Right ventricle myocardium superior (tissue), 1 donor: Measurements from ENCODE around the gene NPTN. TPM values are rescaled to one million over a fixed set of nuclear protein-coding genes. Genes with fewer than 3 reads are reported as not detected.
"Not testable (repeated sequence)": the region's sequence is repeated elsewhere in the genome, so short reads cannot be mapped to it uniquely, and the experiment has no call there.

Experiments
- ATAC-seq: fragments of 200-7000 bp; cut with Tn5 transposase; one replicate; pipeline ENCODE4 v1.9.1; 2020; ENCODE audit warnings: mild to moderate bottlenecking; ENCODE audit not compliant: poor library complexity
- DNase-seq: peaks from one replicate; pipeline ENCODE4 v3.0.0-alpha.2; 2020
- intact Hi-C: fragments of 100-400 bp; cut with DNase I; formaldehyde crosslinking; loops from one replicate; pipeline ENCODE4 v1.11.2; 2022
- total RNA-seq: library from RNA; stranded (reverse); fragmentation: NEBNext Ultra II Directional; extraction: Animal tissue kit (Norgen Biotek cat#: 25700); gene quantifications from one replicate; pipeline ENCODE4 v1.2.1, GENCODE V29; 2021
- donor health status: DM: no; HTN: yes; CAD: no; lungs with severe emphysema.

NPTN gene
- total RNA-seq, 1 donor from 2014 or later, result 188 TPM

DNA sequence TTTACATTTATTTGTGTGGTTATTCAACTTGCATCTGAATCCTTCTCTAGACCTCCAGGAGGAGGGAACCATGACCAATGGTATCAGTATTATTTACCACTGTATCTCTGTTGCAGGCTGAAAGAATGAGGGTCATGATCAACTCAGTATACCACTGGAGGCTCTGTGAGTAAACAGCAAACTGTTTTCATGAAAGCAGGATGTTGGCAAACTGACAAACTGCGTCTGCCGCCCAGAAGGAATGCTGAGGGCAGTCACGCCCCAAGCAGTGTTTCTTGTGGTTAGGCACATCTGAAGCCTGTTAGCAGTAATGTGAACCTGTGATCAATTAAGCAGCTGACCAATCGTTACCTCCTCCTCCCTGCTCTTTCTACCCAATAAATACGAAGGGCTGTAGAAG lies 6.3 kb upstream of the NPTN start:
- intact Hi-C loops, result loop anchor here (10.0 kb wide), 1 partner anchor 335 kb away; no protein-coding TSS in a partner anchor
- ATAC-seq, result not testable (repeated sequence)

DNA sequence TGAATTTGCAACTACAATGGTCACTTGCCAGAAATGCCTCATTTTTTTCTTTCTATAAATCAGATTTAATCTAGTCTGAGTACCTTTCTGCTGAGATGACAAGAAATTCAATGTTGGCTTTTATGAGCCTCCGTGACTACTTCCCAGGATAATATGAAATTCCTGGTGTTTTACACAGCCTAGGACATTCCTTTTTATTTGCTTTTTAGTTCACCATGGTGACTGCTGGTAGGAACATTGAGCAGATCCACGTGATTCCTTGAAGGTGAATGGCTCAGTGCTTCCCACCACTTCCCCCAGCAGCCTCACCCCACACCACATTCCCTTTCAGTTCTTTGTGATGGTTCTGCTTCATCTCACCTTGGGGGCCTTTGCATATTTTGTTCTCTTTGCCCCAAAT lies 4.3 kb upstream of the NPTN start:
- intact Hi-C loops, result loop anchor here (10.0 kb wide), 1 partner anchor 333 kb away; no protein-coding TSS in a partner anchor
- no peak for DNase-seq
- no peak for ATAC-seq

More for the DNA sequence above, 6.3 kb upstream of the NPTN start:
- not testable (repeated sequence) for DNase-seq

DNA sequence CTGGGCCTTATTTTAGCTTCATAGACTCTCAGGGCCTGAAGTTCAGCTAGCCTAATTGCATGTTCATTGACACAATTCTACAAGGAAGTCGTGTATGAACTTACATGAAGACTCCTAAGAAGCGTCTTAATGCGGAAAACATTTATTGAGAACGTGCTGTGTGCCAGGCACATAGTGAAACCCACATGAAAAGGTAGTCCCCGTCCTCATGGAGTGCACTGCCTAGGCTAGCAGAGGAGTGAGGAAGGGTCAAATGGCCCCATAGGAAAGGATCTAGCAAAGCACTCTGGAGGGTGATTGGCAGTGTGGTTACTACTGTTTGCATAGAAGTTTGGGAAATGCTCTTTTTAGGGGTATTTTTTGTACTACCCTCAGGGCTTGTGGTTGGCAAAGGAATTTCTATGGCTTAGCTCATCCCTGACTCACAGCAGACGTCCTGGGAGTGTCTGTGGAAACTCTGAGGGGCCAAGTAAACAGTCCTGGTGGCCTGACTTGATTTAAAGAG lies 854 bp upstream of the NPTN start:
- DNase-seq (no peak), ATAC-seq (no peak)
- intact Hi-C loops, result loop anchor here (2.0 to 10.0 kb wide), 2 partner anchors 71 to 329 kb away; no protein-coding TSS in a partner anchor

DNA sequence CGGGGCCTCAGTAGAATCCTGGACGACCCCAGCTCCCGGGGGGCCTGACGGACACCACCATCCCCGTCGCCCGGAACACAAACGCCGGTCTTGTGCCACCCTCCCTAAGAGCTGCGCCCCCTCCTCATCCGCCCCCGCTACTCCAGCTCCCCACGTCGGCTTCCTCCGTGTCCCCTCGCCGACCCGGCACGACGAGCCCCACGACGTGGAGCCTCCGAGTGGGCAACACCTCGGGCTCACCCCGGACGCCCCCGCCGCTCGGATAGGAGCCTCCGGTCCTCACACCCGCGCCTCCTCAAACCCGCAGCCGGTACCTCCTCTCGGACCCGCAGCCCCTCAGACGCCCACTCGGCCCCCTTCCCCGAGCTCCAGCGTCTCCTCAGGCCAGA lies 525 bp downstream of the NPTN start:
- intact Hi-C loops, result loop anchor here (10.0 kb wide), 1 partner anchor 328 kb away; no protein-coding TSS in a partner anchor
- DNase-seq, result peak; percentile 59
- ATAC-seq, result peak; percentile 1

DNA sequence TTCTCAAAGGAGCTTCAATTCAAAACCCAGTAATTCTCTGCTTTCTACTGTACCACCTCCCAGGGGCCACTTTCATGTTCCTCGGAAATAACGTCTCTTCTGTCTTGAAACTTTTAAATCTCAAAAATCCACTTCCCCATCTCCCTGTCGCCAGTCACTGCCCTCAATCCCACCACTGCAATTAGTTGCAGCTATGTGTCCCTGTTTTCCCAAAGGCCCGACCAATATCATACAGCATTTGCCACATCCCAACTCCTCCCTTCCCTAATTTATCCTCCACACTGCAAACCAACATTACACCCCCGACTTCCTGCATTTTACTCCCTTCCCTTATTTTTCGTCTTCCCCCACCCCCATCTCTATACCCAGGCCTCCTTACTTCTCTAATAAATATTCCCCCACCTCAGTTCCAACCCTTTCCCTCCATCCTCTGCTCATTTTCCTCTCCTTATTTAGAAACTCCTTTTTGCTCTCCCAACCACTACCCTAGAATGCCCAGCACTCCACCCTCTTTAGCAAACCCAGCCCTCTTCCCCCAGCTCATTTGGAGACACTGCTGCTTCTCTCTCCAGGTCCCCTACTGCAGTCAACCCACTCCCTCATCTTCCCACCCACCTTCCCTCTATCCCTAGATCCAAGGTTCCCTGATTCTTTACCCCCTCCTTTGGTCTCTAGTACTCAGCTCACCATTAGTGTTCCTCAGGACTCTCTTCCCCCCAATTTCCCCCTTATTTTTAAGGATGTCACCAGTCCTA lies 1.1 kb downstream of the NPTN start:
- no peak for DNase-seq
- intact Hi-C loops, result loop anchor here (10.0 kb wide), 1 partner anchor 327 kb away; no protein-coding TSS in a partner anchor
- peak; percentile 62 for ATAC-seq

DNA sequence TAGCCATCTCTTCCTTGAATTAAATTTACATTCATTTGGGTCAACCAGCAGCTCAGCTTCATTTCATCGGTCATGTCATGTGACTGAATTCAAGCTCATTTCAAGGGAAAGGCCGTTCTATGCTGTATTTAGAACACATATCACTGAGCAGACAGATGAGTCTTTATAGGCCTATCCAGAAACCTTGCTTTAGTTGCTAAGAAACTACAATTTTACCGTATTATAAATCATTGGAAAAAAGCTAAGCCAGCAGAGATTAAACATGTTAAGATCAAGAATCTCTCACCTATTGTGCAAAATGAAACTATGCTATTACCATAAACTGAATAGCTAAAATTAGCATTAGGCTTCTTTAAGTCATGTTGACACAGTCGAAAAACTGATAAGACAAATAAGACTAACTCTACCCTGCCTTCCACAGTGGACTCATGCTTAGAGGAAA lies 2.2 kb downstream of the NPTN start:
- DNase-seq (no peak), ATAC-seq (no peak)
- intact Hi-C loops, result loop anchor here (10.0 kb wide), 1 partner anchor 326 kb away; no protein-coding TSS in a partner anchor

DNA sequence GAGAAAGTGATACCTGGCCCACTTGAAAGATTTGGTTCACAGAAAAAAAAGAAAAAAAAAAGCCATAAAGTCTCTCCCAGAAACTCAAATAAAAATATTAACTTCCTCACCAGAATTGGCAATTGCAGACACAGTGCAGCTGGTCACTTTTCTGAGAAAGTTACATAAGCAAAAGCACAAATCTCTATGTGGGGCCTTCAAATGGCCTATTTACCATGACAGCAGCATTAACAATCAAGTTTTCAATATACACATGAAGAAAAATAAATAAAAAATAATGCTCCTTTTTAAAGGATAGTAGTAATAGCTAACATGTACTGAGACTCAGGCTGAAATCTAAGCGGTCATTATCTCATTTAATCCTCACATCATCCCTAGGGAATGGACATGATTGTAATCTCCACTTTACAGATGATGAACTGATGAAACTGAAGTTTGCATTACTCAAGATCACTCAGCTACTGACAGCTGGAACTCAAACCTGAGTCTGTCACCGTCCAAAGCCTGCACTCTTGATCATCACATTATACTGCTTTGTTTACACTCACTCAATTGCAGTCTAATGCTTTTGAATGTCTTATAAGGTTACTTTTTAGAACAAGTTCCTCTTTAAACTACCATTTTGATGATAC lies 3.3 kb downstream of the NPTN start:
- ATAC-seq, result no peak
- intact Hi-C loops, result loop anchor here (10.0 kb wide), 1 partner anchor 325 kb away; no protein-coding TSS in a partner anchor
- DNase-seq, result no peak

DNA sequence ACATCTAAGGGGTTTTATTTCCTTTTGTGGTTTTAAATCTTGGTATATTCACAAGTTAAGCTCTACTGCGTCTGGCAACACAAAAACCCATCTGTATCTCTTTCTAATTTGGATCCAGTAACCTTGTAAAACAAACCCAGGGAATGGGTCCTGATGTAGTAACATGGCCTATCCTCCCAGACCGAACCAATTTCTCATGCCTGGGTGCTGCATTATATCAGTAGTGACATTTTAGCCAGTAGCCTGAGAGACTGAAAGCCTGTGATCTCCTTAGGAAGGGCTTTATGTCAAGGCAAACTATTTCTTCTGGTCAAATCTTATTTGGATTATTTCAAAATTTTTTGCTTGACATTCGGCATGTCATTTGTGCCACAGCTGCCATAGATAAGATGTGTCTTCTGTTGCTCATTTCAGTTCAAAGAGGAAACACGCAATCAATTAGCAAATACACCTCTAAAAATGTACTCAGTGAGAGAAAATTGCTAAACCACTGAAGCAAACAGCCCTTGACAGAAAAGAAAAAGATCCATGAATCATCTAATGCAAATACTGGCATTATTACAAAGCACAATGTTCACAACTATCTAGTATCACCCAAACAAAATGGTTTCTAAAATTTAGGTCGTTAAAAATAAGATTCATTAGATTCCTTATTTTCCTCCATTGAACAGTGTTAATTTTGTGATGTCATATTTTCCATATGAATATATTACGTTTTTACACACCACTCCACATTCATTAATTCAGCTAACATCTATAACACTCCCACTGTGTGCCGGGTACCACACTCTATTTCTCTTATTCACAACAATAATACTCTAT lies 4.0 kb downstream of the NPTN start:
- no peak for DNase-seq
- no peak for ATAC-seq
- intact Hi-C loops, result no loop called here

DNA sequence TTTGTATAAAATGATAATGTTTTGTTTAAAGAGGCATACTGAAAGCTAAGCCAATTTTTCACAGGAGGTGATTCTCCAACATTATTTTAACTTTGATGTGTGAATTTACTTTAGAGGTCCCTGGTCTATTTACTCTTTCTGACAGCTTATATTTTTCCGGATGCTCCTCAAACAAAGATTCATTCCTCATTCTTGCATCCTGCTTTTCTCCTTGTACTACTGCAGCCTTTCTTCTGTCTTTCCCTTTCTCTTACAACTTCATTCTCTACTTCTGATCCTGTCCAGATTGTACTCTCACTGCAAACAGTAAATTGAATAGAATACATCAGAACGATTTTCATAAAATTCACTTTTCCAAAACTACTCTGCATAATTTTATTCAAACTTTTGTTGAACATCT lies 5.1 kb downstream of the NPTN start:
- DNase-seq, result no peak
- intact Hi-C loops, result no loop called here
- ATAC-seq, result no peak

DNA sequence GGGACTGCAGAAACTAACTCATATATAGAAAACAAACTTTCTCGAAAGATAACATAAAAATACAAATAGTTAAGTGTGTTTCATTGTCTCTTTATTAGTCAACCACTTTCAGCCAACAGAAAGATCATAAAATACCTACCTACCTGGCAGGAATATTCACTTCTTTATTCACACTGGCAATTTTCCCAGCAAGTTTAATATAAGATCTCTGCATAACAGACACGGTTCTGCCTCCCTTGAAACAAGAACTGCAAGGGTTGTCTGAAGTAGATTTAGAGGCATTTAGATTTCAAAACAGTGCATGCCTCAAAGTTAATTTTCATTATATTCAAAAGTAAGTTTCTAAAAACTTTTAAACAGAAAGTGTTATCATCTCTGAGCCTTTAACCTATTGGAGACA lies 7.1 kb downstream of the NPTN start:
- no peak for ATAC-seq
- intact Hi-C loops, result no loop called here
- no peak for DNase-seq

DNA sequence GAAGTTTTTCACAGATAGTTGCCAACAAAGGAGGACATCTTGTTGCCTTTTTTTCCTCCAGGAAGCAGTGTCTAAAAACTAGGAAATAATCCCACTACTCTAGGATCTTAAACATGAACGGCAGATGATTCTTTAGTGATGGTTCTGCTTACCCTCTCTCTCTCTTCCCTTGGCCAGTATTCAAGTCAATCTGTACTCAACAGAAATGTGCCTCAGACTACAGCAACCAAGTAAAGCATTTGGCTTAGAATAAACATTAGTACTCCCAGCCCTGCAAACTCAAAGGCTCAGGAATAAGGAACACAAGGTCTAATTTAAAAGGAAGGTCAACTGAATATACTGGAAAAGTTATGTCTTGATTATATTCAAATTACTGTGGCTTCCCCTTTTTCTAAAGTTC lies 8.7 kb downstream of the NPTN start:
- DNase-seq (no peak), ATAC-seq (no peak)
- intact Hi-C loops, result no loop called here

DNA sequence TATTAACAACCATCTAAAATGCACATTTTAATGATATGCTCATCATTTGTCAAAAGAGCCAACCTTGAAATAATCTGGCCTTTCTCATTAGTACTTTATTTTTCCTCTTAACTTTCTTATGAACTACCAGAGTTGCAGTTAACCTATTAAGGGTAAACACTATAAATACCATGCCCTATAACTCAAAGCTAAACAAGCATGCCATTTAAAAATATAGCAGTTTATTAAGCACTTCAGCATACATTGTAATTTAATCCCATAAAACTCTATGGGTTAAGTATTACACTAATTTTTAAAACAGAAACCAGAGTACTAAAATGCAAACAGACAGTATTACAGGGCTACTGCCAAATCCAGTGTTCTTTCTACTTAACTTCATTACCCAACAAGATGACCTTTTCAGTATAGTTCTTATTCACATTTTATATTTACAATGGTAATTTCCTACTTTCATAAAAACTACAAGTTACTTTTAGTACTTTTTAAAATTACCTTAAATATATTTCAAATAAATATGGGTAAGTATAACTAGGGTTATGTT lies 11.8 kb downstream of the NPTN start:
- ATAC-seq (no peak), DNase-seq (no peak)
- intact Hi-C loops, result no loop called here

DNA sequence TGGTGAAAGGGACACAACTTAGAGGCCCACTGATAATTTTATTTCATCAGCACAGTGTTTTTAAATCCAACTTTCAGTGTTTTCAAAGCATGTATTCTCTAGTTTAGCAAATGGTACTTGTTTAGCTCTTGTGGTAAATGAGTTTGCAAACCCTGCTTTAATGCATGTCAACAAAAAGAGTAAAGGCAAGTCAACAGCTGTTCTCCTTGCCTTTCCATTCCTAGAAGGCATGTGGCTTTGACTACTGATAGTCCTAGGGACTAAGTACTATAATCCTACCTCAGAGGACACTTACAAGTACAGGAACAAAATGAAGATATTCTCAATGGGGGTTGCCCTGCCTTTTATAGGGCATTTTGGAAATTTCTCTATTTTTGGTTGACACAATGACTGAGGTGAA lies 13.1 kb downstream of the NPTN start:
- intact Hi-C loops, result no loop called here
- no peak for ATAC-seq

DNA sequence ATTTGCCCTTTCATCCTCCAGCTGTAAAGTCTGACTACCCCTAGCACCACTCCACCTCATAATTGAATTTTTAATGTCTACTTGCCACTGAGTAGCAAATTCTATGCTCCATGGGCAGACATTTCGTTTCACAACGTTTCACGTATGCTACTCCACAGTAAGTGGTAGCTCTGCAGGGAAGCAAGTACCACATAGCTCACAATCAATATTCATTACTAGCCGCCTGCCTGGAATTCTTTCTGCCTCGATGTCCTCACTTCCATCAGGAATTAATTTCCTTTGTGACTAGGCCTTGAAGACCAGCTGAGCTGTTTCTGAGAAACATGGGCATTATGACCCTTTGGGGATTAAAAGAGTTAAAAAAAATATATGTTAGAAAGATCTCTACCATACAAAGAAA lies 15.3 kb downstream of the NPTN start:
- DNase-seq (no peak), ATAC-seq (no peak)
- intact Hi-C loops, result no loop called here

More for the DNA sequence above, 13.1 kb downstream of the NPTN start:
- no peak for DNase-seq

DNA sequence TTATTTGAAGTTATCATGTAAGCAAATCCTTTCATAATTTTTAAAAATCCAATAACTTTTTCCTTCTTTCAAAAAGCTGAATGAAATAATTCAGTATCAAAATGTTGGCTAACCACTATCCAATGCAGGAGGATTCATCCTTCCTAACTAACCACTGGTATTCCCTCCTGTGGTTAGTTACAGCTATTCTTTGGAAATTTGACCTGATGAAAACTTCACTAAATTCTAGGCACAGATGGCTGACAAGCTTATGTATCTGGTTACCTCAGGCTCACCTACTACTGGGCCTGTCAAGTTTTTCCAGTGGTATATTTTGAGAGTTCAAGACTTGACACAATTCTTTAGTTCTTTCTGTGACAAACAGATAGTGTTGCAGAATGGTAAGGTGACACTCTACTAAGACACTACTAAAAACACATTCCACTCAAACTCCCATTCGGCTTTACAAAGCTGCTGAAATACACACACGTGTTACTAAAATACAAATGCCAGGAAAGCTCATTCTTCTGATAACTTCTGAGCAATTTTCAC lies 15.8 kb downstream of the NPTN start:
- ATAC-seq, result no peak

DNA sequence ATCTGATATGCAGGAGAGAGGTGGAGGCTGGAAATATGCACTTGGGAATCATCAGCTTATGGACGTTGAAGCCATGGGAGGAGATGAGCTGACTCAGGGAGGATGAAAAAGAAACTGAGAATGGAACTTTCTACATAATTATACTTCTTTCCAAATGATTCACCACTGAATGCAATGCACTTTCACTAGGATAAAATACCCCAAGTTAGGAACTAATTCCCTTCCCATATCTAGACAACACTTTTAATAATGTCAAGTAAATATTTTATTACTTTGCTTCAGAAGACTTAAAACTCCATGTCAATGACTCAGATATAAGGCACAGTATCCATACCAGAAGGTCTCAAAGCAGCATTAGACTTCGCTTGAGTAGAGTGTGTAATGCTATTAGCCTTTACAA lies 24.2 kb downstream of the NPTN start:
- ATAC-seq (peak; percentile 16), DNase-seq (no peak)
- intact Hi-C loops, result no loop called here

More for the DNA sequence above, 15.8 kb downstream of the NPTN start:
- DNase-seq, result no peak
- intact Hi-C loops, result no loop called here

DNA sequence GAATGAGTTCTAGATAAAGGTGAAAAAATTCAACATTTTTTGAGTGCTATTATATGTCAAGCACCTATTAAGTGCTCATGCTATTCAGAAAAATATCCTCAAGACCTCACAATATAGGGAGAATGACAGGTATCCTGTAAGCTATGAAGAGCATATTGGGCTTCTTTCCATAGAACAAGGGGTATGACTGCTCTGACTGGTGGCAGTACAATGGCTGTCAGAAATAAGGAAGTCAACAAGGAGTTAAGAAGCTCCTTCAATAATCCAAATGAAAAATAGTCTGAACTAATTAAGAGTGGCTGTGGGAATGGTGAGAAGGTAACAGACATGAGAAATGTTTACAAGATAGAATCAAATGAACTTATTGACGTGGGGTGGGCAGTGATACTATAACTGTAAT lies 24.7 kb downstream of the NPTN start:
- ATAC-seq, result no peak
- intact Hi-C loops, result no loop called here

DNA sequence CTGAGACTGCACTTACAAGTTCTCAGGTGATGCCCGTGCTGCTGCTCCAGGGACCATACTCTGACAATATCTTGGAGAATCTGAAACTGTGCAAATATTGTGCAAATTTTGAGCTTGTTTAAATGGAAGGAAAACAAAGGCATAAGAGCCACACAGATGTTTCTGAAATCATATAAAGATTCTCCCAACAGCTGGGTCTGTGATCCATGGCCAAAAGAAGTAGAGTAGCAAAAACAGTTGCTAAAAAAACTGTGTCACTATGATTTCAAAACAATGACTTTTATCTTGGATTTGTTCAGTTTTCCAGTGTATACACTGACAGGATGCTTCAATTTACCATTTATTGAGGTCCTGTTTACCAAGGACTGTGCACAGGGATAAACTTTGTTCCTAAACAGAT lies 25.3 kb downstream of the NPTN start:
- intact Hi-C loops, result no loop called here
- ATAC-seq (no peak), DNase-seq (no peak)

More for the DNA sequence above, 24.7 kb downstream of the NPTN start:
- no peak for DNase-seq
